HFFc6 (cell line): ENCODE measurements around the gene IL15. TPM values are rescaled to one million over a fixed set of nuclear protein-coding genes. Genes with fewer than 3 reads are reported as not detected.

ENCODE experiments used
- DNase-seq: peaks from one replicate; pipeline ENCODE4 v3.0.0-alpha.2; 2018
- H3K27ac Mint-ChIP-seq: 2 replicates; pipeline ENCODE4 v1.8.0; 2020; ENCODE audit warnings: mild to moderate bottlenecking, mixed read lengths
- H3K27me3 Mint-ChIP-seq: 2 replicates; pipeline ENCODE4 v1.8.0; 2021; ENCODE audit warnings: mild to moderate bottlenecking, moderate library complexity, mixed read lengths; ENCODE audit not compliant: insufficient read depth
- H3K36me3 Mint-ChIP-seq: 2 replicates; pipeline ENCODE4 v1.8.0; 2021; ENCODE audit warnings: low read depth, mixed read lengths
- H3K4me1 Mint-ChIP-seq: 2 replicates; pipeline ENCODE4 v1.8.0; 2020; ENCODE audit warnings: low read depth, mixed read lengths
- H3K4me3 Mint-ChIP-seq: 2 replicates; pipeline ENCODE4 v1.8.0; 2020; ENCODE audit warnings: mild to moderate bottlenecking, moderate library complexity, mixed read lengths
- H3K9me3 Mint-ChIP-seq: 2 replicates; pipeline ENCODE4 v1.8.0; 2020; ENCODE audit warnings: mild to moderate bottlenecking, mixed read lengths
- CTCF ChIP-seq: fragments of 200-600 bp; sonication (generic); IDR thresholded peaks from 2 replicates; pipeline ENCODE4 v1.5.0; 2021; ENCODE audit warnings: antibody characterized with exemption, mild to moderate bottlenecking
- total RNA-seq, 6 experiments: library from RNA; stranded (reverse); fragmentation: NEBNext Ultra II Directional; extraction: Animal tissue kit (Norgen Biotek cat#: 25700); gene quantifications; 2 replicates in 1 of 6; 3 replicates in 5 of 6; pipeline ENCODE4 v1.2.3, GENCODE V29; 2021

Gene IL15
- total RNA-seq, 6 experiments from 2014 or later: 1.9 to 3.9 (median 3.4) TPM

GRCh38 chr4:141702472-141703182 is 66.2 kb downstream of the IL15 start:
- H3K27me3 Mint-ChIP-seq: no peaks in the 10 kb centered on the region
- TF ChIP-seq CTCF: 0 out of 2 replicates have a peak, but pooled peaks have one; percentile 15
- H3K4me3 Mint-ChIP-seq: no peak overlapping the region
- H3K27ac Mint-ChIP-seq: no peak overlapping the region
- H3K36me3 Mint-ChIP-seq: peaks cover 15% of the 10 kb centered on the region
- DNase-seq: no peak
- peaks cover 11% of the 10 kb centered on the region; the same call in 1 of the 2 replicates for H3K4me1 Mint-ChIP-seq
- H3K9me3 Mint-ChIP-seq: peaks cover 13% of the 10 kb centered on the region; the same call in 1 of the 2 replicates

GRCh38 chr4:141703497-141703896 is 67.1 kb downstream of the IL15 start:
- no peak for DNase-seq
- Mint-ChIP-seq H3K4me3 (no peak overlapping the region), H3K36me3 (peaks cover 15% of the 10 kb centered on the region), H3K4me1 (peaks cover 11% of the 10 kb centered on the region; the same call in 1 of the 2 replicates), H3K27me3 (no peaks in the 10 kb centered on the region), H3K9me3 (peaks cover 13% of the 10 kb centered on the region; the same call in 1 of the 2 replicates), H3K27ac (no peak overlapping the region)
- peak; percentile 64 for TF ChIP-seq CTCF

- no peak for DNase-seq
- no peak overlapping the region for H3K4me3 Mint-ChIP-seq
- peaks cover 15% of the 10 kb centered on the region for H3K36me3 Mint-ChIP-seq
- H3K4me1 Mint-ChIP-seq: peaks cover 11% of the 10 kb centered on the region; the same call in 1 of the 2 replicates
- TF ChIP-seq CTCF: no peak
- no peak overlapping the region for H3K27ac Mint-ChIP-seq
- no peaks in the 10 kb centered on the region for H3K27me3 Mint-ChIP-seq
- H3K9me3 Mint-ChIP-seq: peaks cover 13% of the 10 kb centered on the region; the same call in 1 of the 2 replicates
Measured at GRCh38 chr4:141705048-141705746, 68.8 kb downstream of the IL15 start.

DNA sequence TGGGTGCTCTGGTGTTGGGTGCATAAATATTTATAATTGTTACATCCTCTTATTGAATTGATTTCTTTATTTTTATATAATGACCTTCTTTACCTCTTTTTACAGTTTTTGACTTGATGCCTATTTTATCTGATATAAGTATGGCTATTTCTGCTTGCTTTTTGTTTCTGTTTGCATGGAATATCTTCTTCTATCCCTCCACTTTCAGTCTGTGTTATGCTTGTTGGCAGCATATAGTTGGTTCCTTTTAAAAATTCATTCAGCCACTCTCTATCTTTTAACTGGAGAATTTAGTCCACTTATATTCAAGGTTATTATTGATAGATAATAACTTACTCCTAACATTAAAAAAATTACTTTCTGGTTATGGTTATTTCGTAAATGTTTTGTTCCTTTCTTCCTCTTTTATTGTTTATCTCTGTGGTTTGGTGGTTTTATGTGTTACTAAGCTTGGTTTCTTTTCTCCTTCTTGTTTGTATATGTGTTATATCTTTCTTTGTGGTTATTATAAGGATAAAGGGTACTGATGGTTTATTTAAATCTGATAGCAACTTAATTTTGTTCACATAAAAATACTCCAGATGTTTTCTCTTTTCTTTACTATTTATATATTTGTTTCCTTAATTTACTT is 69.5 kb downstream of the IL15 start:
- H3K27me3 Mint-ChIP-seq: no peaks in the 10 kb centered on the region
- no peak for TF ChIP-seq CTCF
- H3K4me3 Mint-ChIP-seq: no peak overlapping the region
- no peak overlapping the region for H3K27ac Mint-ChIP-seq
- peaks cover 18% of the 10 kb centered on the region; the same call in 1 of the 2 replicates for H3K4me1 Mint-ChIP-seq
- peaks cover 15% of the 10 kb centered on the region for H3K36me3 Mint-ChIP-seq
- DNase-seq: no peak
- H3K9me3 Mint-ChIP-seq: peaks cover 13% of the 10 kb centered on the region; the same call in 1 of the 2 replicates

- Mint-ChIP-seq H3K36me3 (peaks cover 15% of the 10 kb centered on the region), H3K27ac (no peak overlapping the region), H3K27me3 (no peaks in the 10 kb centered on the region), H3K9me3 (peaks cover 13% of the 10 kb centered on the region; the same call in 1 of the 2 replicates), H3K4me3 (no peak overlapping the region), H3K4me1 (peaks cover 23% of the 10 kb centered on the region; the same call in 1 of the 2 replicates)
- TF ChIP-seq CTCF: no peak
- DNase-seq: no peak
Measured at GRCh38 chr4:141706445-141706844, 70.1 kb downstream of the IL15 start.
